Fibroblast of pulmonary artery (primary cell): ENCODE data around the gene ARHGAP9.

Experiments used
- DNase-seq: peaks from one replicate; pipeline ENCODE4 v3.0.0-alpha.2; 2010; ENCODE audit warnings: low read depth
- H3K4me3 ChIP-seq: replicated peaks from 2 replicates; pipeline ENCODE4 v1.5.1; 2011; ENCODE audit warnings: low read depth, mild to moderate bottlenecking, control low read depth, low read length, moderate library complexity
- CTCF ChIP-seq: IDR thresholded peaks from 2 replicates; pipeline ENCODE4 v1.5.1; 2011; ENCODE audit warnings: mild to moderate bottlenecking, control low read depth, low read length, inconsistent platforms; ENCODE audit errors: missing control alignments

The ARHGAP9 gene

GRCh38 chr12:57469296-57470164 lies 10.1 kb downstream of the ARHGAP9 start:
- no peak for DNase-seq
- TF ChIP-seq CTCF = no peak
- H3K4me3 ChIP-seq = no peak overlapping the region

- TF ChIP-seq CTCF = no peak
- H3K4me3 ChIP-seq = no peak overlapping the region
- no peak for DNase-seq
Measured at GRCh38 chr12:57467915-57468314, 11.8 kb downstream of the ARHGAP9 start.

GRCh38 chr12:57467212-57467874 lies 12.3 kb downstream of the ARHGAP9 start:
- no peak overlapping the region for H3K4me3 ChIP-seq
- no peak for TF ChIP-seq CTCF
- DNase-seq = no peak

- TF ChIP-seq CTCF = no peak
- H3K4me3 ChIP-seq = no peak overlapping the region
- no peak for DNase-seq
Measured at GRCh38 chr12:57465747-57466505, 13.7 kb downstream of the ARHGAP9 start.

GRCh38 chr12:57465030-57465746 lies 14.5 kb downstream of the ARHGAP9 start:
- DNase-seq = no peak
- H3K4me3 ChIP-seq = no peak overlapping the region
- TF ChIP-seq CTCF = no peak

- no peak overlapping the region for H3K4me3 ChIP-seq
- TF ChIP-seq CTCF = no peak
- no peak for DNase-seq
Measured at GRCh38 chr12:57464569-57464968, 15.1 kb downstream of the ARHGAP9 start.
